Hematopoietic multipotent progenitor cell (in vitro differentiated cells): Measurements from ENCODE around the gene PPP1R16B. TPM values are rescaled to one million over a fixed set of nuclear protein-coding genes. Genes with fewer than 3 reads are reported as not detected.
"Not testable (repeated sequence)": the region's sequence is repeated elsewhere in the genome, so short reads cannot be mapped to it uniquely, and the experiment has no call there.

ENCODE experiments used
- DNase-seq, 3 donors: peaks; one replicate each; pipeline ENCODE4 v3.0.0-alpha.2; 2011 to 2015; ENCODE audit warnings: low read depth in 2 of 3, low spot score in 2 of 3
- total RNA-seq: library from RNA; depleted of rRNA; stranded (reverse); fragments of >200 nt; gene quantifications from one replicate; pipeline ENCODE4 v1.2.3, GENCODE V29; 2012

PPP1R16B gene
- total RNA-seq, 1 donor, result 10.8 TPM

GRCh38 chr20:38791291-38791690 is 14.2 kb upstream of the PPP1R16B start:
- DNase-seq, result no peak

- no peak for DNase-seq
Measured at GRCh38 chr20:38791940-38792339, 13.6 kb upstream of the PPP1R16B start.

GRCh38 chr20:38794057-38794456 is 11.4 kb upstream of the PPP1R16B start:
- DNase-seq, result not testable (repeated sequence)

- DNase-seq, result no peak
Measured at GRCh38 chr20:38798266-38798665, 7.2 kb upstream of the PPP1R16B start.

- peak in 2 of 3 donors; percentile 53 to 78 for DNase-seq
Measured at GRCh38 chr20:38799203-38799602, 6.3 kb upstream of the PPP1R16B start.

- DNase-seq, result no peak
Measured at GRCh38 chr20:38800882-38801281, 4.6 kb upstream of the PPP1R16B start.

GRCh38 chr20:38804221-38804620 is 1.3 kb upstream of the PPP1R16B start:
- DNase-seq, result no peak

- DNase-seq, result peak; percentile 65 to 99 (median 97)
Measured at GRCh38 chr20:38804682-38805501, 605 bp upstream of the PPP1R16B start.

- DNase-seq, result peak in 2 of 3 donors; percentile 26 to 62
Measured at GRCh38 chr20:38805958-38806854, 709 bp downstream of the PPP1R16B start.

- peak in 1 of 3 donors; percentile 52 for DNase-seq
Measured at GRCh38 chr20:38806855-38807655, 1.6 kb downstream of the PPP1R16B start.

- no peak for DNase-seq
Measured at GRCh38 chr20:38809942-38810341, 4.4 kb downstream of the PPP1R16B start.

GRCh38 chr20:38810926-38811630 is 5.6 kb downstream of the PPP1R16B start:
- no peak for DNase-seq

GRCh38 chr20:38811769-38812168 is 6.3 kb downstream of the PPP1R16B start:
- no peak for DNase-seq

GRCh38 chr20:38812182-38812581 is 6.7 kb downstream of the PPP1R16B start:
- DNase-seq, result no peak

- DNase-seq, result no peak
Measured at GRCh38 chr20:38812709-38813573, 7.4 kb downstream of the PPP1R16B start.

GRCh38 chr20:38813574-38813962 is 8.1 kb downstream of the PPP1R16B start:
- not testable (repeated sequence) for DNase-seq

GRCh38 chr20:38815446-38815845 is 9.9 kb downstream of the PPP1R16B start:
- DNase-seq, result no peak

- DNase-seq, result no peak
Measured at GRCh38 chr20:38818113-38819065, 12.9 kb downstream of the PPP1R16B start.
